Measurements from ENCODE around the gene AEBP1. TPM values are rescaled to one million over a fixed set of nuclear protein-coding genes. Genes with fewer than 3 reads are reported as not detected.

Gene AEBP1
- total RNA-seq, 1 donor from 2014 or later, result 94.3 TPM

DNA sequence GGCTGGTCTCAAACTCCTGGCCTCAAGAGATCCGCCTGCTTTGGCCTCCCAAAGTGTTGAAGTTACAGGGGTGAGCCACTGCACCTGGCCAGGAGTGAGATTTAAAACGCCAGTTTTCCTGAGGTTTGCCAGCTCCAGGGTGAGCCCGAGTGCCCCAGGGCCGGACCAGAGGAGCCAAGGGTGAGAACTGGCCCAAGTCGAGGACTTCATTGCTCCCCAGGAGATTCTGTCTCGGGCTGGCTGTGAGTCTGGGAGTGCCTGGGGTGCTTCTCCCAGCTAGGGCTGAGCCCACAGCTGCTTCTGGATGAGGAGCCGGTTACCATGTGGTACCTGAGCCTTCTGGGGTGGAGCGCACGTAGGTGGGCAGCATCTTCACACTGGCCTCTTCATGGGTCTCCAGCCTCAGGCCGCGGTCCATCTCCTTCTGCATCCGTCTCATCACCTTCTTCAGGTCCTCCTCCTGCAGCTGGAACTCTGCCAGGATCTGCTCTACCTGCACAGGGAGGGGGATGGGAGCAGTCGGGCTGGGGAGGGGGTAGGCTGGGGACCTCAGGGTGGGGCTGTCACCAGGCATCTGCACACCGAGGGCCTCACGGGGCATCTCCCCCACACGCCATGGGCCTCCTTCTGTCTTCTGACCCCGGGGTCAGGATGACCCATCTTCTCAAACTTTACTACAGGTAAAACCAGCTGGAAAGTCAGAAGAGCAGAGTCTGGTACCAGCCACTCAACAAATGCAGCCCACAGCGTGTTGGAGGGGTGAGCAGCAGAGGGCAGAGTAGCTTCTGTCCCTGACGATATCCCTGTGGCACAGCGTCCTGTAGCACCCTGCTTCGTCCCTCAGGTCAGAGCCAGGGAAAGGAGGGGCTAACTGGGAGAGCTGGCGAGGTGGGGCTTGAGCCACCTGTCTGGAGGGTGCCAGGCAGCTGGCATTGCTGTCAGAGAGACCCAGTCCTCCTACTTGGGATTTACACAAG lies 49.1 kb downstream of the AEBP1 start:
- Mint-ChIP-seq H3K27me3 (ENCODE audit: low read depth) (peaks cover 3% of the 10 kb centered on the region), H3K9me3 (no peaks in the 10 kb centered on the region), H3K36me3 (no peaks in the 10 kb centered on the region), H3K27ac (no peak overlapping the region), H3K4me1 (peaks cover 2% of the 10 kb centered on the region), H3K4me3 (no peak overlapping the region)
- no peak for DNase-seq (ENCODE audit: low spot score in 2 of 2, unreplicated experiment in 2 of 2)
- TF ChIP-seq, protein P1, sequence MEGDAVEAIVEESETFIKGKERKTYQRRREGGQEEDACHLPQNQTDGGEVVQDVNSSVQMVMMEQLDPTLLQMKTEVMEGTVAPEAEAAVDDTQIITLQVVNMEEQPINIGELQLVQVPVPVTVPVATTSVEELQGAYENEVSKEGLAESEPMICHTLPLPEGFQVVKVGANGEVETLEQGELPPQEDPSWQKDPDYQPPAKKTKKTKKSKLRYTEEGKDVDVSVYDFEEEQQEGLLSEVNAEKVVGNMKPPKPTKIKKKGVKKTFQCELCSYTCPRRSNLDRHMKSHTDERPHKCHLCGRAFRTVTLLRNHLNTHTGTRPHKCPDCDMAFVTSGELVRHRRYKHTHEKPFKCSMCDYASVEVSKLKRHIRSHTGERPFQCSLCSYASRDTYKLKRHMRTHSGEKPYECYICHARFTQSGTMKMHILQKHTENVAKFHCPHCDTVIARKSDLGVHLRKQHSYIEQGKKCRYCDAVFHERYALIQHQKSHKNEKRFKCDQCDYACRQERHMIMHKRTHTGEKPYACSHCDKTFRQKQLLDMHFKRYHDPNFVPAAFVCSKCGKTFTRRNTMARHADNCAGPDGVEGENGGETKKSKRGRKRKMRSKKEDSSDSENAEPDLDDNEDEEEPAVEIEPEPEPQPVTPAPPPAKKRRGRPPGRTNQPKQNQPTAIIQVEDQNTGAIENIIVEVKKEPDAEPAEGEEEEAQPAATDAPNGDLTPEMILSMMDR (IDR thresholded peaks at IDR 0.05; ENCODE audit: unreplicated experiment), result no peak

- H3K27me3 Mint-ChIP-seq (ENCODE audit: low read depth), result peaks cover under 1% of the 10 kb centered on the region
- H3K36me3 Mint-ChIP-seq, result no peaks in the 10 kb centered on the region
- H3K4me3 Mint-ChIP-seq, result no peak overlapping the region
- H3K9me3 Mint-ChIP-seq, result no peaks in the 10 kb centered on the region
- no peak for DNase-seq (ENCODE audit: low spot score in 2 of 2, unreplicated experiment in 2 of 2)
- no peak overlapping the region for H3K27ac Mint-ChIP-seq
- TF ChIP-seq, protein P1 (IDR thresholded peaks at IDR 0.05; ENCODE audit: unreplicated experiment), result no peak
- no peaks in the 10 kb centered on the region for H3K4me1 Mint-ChIP-seq
Observed at GRCh38 chr7:44153948-44154335, 49.8 kb downstream of the AEBP1 start.

DNA sequence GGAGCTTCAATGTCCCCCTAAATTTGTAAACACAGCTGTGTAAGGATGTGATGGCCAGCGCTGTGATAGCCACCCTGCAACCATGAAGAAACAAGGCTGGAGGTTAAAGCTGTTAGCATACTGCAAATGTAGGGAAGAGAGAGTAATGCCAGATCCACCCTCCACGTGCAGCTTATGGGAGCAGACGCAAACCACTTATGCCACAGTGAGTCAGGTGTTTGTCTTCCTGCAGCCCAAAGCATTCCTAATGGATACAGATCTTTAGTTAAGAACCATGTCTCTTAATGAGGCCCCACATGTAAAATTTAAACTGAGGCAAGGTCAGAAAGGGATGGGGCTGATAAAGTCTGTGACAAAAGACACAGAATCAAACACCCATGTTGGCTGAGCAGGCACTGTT lies 50.6 kb downstream of the AEBP1 start:
- no peak overlapping the region for H3K4me3 Mint-ChIP-seq
- no peaks in the 10 kb centered on the region for H3K4me1 Mint-ChIP-seq
- H3K27ac Mint-ChIP-seq, result no peak overlapping the region
- H3K27me3 Mint-ChIP-seq (ENCODE audit: low read depth), result no peaks in the 10 kb centered on the region
- no peaks in the 10 kb centered on the region for H3K9me3 Mint-ChIP-seq
- no peak for DNase-seq (ENCODE audit: low spot score in 2 of 2, unreplicated experiment in 2 of 2)
- H3K36me3 Mint-ChIP-seq, result no peaks in the 10 kb centered on the region
- TF ChIP-seq, protein P1 (IDR thresholded peaks at IDR 0.05; ENCODE audit: unreplicated experiment), result no peak

DNA sequence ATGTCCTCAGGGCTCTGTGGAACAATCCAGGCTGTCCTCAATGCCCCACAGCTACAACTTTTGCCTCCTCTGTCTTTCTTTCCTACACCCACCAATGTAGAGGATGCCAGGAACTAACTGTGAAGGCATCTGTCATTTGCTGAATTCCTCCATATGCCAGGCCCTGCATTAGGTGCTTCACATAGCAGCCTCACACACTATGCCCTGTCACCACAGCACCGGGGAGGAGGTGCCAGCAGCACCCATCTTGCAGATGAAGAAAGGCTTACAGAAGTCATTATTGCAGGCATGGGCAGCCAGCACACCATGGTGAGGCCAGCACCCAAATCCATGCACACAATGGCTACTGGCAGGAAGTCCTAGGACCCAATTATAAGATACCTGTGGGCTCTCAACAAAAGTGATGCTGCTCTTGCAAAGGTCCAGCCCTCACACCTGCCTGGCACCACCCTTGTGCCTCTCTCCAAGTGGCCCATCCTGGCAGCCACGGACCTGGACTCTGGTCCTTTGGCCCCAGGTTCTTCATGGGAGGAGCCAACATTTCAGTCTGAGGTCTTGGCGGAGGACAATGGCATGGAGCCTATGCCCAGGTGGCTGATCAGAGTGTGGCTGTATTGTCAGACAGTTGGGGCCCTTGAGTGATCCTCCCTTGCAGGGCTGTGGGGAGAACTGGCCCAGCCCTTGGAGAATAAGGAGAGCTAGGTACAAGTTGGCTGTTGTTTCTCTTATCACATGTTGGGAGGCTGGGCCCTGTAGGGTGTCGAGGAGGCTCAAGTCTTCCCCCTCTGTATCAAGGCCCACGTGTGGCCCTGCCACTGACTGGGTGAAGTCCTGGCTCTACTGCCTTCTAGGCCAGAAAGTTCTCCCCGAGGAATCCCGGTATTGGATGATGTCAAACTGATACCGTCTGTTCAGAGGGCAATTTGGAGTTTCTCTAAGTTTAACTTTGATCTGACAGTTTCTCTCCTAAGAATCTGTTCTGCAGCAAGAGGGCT lies 51.3 kb downstream of the AEBP1 start:
- Mint-ChIP-seq H3K27ac (no peak overlapping the region), H3K27me3 (ENCODE audit: low read depth) (no peaks in the 10 kb centered on the region), H3K9me3 (no peaks in the 10 kb centered on the region), H3K4me1 (no peaks in the 10 kb centered on the region), H3K36me3 (no peaks in the 10 kb centered on the region), H3K4me3 (no peak overlapping the region)
- TF ChIP-seq, protein P1 (IDR thresholded peaks at IDR 0.05; ENCODE audit: unreplicated experiment), result no peak
- DNase-seq (ENCODE audit: low spot score in 2 of 2, unreplicated experiment in 2 of 2), result no peak

- no peak for DNase-seq (ENCODE audit: low spot score in 2 of 2, unreplicated experiment in 2 of 2)
- no peaks in the 10 kb centered on the region for H3K9me3 Mint-ChIP-seq
- H3K4me3 Mint-ChIP-seq, result no peak overlapping the region
- H3K27ac Mint-ChIP-seq, result no peak overlapping the region
- H3K4me1 Mint-ChIP-seq, result no peaks in the 10 kb centered on the region
- TF ChIP-seq, protein P1 (IDR thresholded peaks at IDR 0.05; ENCODE audit: unreplicated experiment), result no peak
- no peaks in the 10 kb centered on the region for H3K36me3 Mint-ChIP-seq
- H3K27me3 Mint-ChIP-seq (ENCODE audit: low read depth), result no peaks in the 10 kb centered on the region
Observed at GRCh38 chr7:44156453-44157010, 52.4 kb downstream of the AEBP1 start.

Measured in mesothelial cell of epicardium (in vitro differentiated cells).